Measurements from ENCODE around the gene RNF213.

DNA sequence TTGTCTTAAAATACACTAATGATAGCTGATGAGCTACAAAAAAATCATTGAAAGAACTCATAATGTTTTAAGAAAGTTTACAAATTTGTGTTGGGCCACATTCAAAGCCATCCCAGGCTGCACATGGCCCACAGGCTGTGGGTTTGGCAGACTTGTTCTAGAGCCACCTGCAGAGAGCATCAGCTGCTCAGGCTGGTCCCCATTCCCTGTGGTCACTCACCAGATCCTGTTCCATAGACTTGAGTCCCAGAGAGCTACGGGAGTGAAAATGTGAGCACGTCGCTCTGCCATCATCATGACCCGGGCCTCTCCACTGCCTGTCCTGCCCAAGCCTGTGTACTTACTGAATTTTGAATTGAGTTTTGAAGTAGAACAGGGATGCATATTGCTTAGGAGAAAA lies 33.5 kb upstream of the RNF213 start:
- TF ChIP-seq ZNF473 (tag by site-specific recombination; IDR thresholded peaks at IDR 0.05) = no peak
- TF ChIP-seq ZNF768 (tag by site-specific recombination; IDR thresholded peaks at IDR 0.05) = no peak
- TF ChIP-seq GLI2 (tag by site-specific recombination; IDR thresholded peaks at IDR 0.05; ENCODE audit: borderline replicate concordance, low read depth) = no peak

All from HEK293 (cell line).